GM21390 (cell line): ENCODE data around the gene TMEM139.

Experiments
- ATAC-seq: cut with Tn5 transposase; IDR thresholded peaks from one replicate; pipeline ENCODE4 v1.9.1; 2021; ENCODE audit not compliant: unreplicated experiment

Gene TMEM139

DNA sequence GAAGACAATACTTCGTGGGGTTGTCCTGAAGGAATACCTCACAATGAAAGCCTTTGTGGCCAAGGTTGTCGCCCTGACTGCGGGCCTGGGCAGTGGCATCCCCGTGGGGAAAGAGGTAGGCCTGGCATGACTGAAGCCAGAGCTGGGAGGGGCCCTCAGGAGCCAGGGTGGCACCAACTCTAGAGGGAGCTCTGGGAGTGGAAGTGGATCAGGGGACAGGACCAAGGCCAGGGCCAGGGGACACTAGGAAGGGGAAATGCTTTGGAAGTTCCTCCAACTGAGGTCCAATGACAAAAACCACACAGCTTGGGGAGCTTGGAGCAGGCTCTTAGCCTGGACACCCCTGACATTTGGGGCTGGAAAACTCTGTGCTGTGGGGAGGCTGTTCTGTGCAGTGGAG, 37.0 kb downstream of the TMEM139 start:
- ATAC-seq = no peak

DNA sequence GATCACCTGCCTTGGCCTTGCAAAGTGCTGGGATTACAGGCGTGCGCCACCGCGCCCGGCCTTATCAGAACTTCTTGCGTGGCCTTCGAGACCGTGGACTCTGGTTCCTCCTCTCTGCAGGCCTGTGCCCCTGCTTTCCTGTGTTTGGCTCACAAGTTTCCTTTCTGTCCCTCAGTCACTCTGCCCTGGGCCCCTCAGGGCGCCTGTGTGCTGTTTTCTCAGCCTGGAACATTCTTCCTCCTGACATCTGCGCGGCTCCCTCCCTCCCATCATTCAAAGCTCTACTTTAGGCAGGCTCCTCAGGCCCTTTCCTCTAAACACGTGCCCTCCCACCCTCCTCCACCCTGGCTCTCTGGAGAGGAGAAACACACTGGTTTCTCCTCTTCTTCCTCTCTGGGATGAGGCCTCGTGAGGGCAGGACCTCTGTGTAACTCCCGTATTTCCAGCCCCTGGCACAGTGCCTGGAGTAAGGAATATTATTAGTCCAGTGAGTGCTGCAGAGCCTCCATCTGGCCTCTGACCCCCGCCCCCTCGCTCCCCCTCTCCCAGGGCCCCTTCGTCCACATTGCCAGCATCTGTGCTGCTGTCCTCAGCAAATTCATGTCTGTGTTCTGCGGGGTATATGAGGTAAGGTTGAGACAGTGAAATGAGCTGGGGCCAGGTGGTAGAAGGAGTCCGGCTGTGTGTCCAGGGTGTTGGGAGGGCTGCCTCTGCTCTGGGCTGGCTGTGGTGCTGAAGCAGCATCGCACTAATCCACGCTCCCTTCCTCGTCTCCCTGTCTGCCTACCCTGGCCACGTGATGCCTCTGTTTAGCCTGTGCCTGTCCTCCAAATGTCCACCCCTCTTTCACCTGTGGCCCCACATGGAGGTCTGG, 38.2 kb downstream of the TMEM139 start:
- no peak for ATAC-seq

DNA sequence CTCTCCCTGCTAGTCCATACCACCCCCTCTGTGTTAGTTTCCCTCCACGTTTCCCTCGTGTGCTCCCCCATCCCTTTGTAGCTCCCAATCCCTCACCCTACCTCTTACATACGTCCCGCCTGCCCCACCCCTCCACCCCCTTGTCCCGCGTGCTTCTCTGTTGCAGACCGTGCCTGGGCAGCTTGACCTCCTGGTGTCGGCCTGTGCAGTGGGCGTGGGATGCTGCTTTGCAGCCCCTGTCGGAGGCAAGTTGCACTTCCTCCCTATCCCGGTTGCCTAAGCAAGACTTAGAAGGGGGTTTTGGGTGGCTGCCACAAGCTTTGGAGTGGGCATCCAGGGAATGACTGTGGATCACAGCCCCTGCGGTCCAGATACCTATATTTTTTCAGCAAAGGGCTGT, 38.9 kb downstream of the TMEM139 start:
- no peak for ATAC-seq

DNA sequence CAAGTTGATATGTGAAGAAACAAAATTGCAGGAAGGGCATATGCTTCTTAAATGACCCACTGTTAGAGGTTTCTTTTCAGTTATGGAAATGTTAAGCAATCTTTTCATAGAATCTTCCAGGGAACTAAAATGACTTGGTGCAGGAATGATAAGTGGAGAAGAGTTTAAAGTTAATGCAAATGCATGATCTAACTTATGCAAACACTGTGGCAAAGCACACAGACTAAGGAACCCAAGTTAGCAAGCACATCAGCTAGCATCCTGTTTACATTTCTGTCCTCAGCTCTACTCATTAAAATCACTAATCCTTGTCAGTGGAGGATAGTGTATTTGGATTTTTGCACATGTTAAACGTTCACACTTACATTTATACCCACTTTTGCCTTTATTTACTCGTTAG, 40.5 kb downstream of the TMEM139 start:
- peak; percentile 54 for ATAC-seq

DNA sequence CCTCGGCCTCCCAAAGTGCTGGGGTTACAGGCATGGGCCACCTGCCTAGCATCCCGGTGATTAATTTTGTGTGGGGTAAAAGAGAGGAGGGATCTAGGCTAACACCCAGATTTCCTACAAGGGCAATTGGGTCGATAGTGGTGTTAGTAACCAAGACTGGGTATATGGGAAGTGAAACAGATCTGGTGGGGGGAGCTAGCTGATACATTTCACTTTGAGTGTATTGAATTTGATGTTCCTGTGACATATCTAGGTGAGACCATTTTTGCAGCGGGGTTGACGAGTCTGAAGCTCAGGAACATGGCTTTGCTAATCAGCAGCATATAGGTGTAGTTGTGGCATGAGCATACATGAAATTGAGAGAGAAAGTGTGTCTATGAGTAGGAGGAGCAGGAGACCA, 43.1 kb downstream of the TMEM139 start:
- no peak for ATAC-seq

DNA sequence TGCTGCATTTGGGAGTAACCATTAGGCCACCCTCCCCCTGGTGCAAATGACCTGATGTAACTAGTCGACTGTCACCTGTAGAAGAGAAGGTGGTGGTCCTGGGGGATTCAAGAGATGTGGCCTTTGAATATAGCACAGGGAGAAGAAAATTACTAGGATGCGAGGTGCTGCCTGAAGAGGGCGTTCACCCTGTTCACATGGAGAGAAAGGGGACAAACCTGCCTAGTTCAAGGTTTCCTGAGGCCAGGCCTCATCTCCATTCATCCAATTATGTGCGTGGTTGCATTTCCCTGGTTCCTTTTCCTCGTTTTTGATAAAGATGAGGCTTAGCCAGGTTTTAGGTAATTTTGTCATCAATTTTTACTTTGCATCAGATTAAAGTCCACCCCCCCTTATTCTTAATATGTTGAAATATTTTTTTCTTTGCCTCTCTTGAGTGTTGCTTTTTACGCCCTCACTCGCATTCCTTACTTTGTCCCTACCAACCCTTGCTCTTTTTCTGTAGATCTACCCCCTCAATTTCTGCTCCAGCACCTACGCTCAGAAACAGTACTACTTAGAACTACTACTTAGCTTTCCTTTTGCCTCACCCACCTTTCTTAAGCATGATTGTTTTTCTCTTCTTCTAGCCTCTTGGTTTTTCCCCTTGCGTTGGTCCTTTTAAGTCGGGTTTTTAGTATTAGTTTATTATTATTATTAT, 44.9 kb downstream of the TMEM139 start:
- no peak for ATAC-seq

DNA sequence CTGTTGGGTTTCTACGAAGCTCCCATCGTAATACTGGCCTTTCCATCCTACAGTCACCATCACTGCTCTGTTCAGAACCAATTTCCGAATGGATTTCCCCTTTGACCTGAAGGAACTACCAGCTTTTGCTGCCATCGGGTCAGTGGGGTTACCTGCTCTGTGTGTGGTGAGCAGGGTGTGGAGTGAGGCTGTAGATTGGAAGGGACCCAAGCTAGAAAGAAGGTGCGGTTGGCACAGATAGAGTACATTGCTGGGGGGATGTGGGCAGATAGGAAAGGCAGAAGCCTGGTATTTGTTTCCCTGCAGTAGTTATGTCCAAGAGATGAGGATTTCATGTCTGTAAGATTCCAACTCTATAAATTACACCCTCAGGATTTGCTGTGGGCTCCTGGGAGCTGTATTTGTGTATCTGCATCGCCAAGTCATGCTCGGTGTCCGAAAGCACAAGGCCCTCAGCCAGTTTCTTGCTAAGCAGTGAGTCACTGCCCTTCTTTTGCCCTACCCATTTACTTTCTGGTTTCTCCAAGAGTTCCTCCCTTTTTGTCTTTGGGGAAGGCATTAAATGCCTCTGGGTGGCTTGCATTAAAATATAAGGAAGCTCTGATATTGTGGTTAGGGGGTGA, 46.5 kb downstream of the TMEM139 start:
- no peak for ATAC-seq

DNA sequence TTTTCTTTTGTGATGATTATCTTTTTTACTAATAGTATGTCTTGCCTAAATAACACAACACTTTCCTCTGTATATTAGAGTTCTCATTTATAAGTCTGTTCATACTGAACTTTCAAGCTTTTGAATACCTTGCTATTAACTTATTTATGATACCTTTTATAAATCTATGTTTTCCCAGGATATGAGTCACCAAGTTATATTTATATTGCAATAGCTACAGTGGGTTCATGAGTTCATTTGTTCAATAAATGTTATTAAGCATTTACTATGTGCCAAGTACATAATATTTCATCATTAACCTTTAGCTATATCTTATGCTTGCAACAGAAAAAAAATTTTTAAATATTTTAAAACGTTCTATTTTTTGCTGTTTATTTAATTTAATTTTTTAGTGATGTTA, 49.5 kb downstream of the TMEM139 start:
- no peak for ATAC-seq

DNA sequence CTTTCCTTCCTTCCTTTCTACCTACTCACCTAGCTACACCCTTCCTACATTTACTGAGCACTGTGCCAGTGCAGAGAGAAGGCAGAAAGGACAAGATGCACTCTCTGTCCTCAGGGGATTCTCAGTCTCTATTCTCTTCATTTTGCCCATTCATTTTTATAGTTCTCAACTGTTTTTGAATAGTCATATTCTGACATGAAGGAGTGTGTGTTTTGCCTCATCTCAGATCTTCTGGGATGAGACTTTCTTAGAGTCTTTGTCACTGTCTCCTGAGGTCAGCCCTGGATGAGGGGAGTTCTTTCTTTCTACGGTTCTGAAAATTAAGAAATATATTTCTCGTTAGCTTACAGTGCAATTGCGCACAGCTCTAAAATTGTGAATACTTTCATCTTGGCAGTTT, 52.5 kb downstream of the TMEM139 start:
- ATAC-seq = no peak
